Hepatocyte (in vitro differentiated cells): ENCODE data around the gene NTHL1. TPM values are rescaled to one million over a fixed set of nuclear protein-coding genes. Genes with fewer than 3 reads are reported as not detected.

Experiments
- DNase-seq: peaks from one replicate; pipeline ENCODE4 v3.0.0-alpha.2; 2016; ENCODE audit warnings: low spot score
- H2AFZ ChIP-seq: fragments of 200-600 bp; sonication (generic); 2 replicates; pipeline ENCODE4 v1.6.0; 2016; ENCODE audit warnings: antibody characterized with exemption, mild to moderate bottlenecking
- H3K27ac ChIP-seq: fragments of 200-600 bp; sonication (generic); 2 replicates; pipeline ENCODE4 v1.5.1; 2016; ENCODE audit warnings: mild to moderate bottlenecking
- H3K27me3 ChIP-seq: fragments of 200-600 bp; sonication (generic); 2 replicates; pipeline ENCODE4 v1.6.1; 2016
- H3K36me3 ChIP-seq: fragments of 200-600 bp; sonication (generic); replicated peaks from 2 replicates; pipeline ENCODE4 v1.5.1; 2016; ENCODE audit warnings: low read depth; ENCODE audit not compliant: insufficient read depth
- H3K4me1 ChIP-seq: fragments of 200-600 bp; sonication (generic); 2 replicates; pipeline ENCODE4 v1.5.1; 2016; ENCODE audit warnings: mild to moderate bottlenecking, moderate library complexity; ENCODE audit not compliant: insufficient read depth
- H3K4me2 ChIP-seq: fragments of 200-600 bp; sonication (generic); 2 replicates; pipeline ENCODE4 v1.6.0; 2016
- H3K4me3 ChIP-seq: fragments of 200-600 bp; sonication (generic); 2 replicates; pipeline ENCODE4 v1.5.1; 2016; ENCODE audit warnings: mild to moderate bottlenecking
- H3K79me2 ChIP-seq: fragments of 200-600 bp; sonication (generic); 2 replicates; pipeline ENCODE4 v1.6.0; 2017; ENCODE audit warnings: mild to moderate bottlenecking
- H3K9me2 ChIP-seq: fragments of 200-600 bp; sonication (generic); replicated peaks from 2 replicates; pipeline ENCODE4 v1.6.0; 2017; ENCODE audit warnings: mild to moderate bottlenecking; ENCODE audit not compliant: insufficient read depth
- H3K9me3 ChIP-seq: fragments of 200-600 bp; sonication (generic); 2 replicates; pipeline ENCODE4 v1.5.1; 2016; ENCODE audit warnings: low read depth, mild to moderate bottlenecking
- H4K20me1 ChIP-seq: fragments of 200-600 bp; sonication (generic); 2 replicates; pipeline ENCODE4 v1.6.0; 2016; ENCODE audit warnings: mild to moderate bottlenecking; ENCODE audit not compliant: insufficient read depth, poor library complexity, severe bottlenecking
- CTCF ChIP-seq: fragments of 200-600 bp; sonication (generic); IDR thresholded peaks from 2 replicates; pipeline ENCODE4 v1.5.1; 2016; ENCODE audit warnings: antibody characterized with exemption, mild to moderate bottlenecking; ENCODE audit not compliant: poor library complexity
- EZH2 ChIP-seq: fragments of 200-600 bp; sonication (generic); IDR thresholded peaks from 2 replicates; pipeline ENCODE4 v1.6.1; 2016; ENCODE audit warnings: antibody characterized with exemption, mild to moderate bottlenecking, borderline replicate concordance
- EZH2phosphoT487 ChIP-seq: fragments of 200-600 bp; sonication (generic); IDR thresholded peaks from one replicate; pipeline ENCODE4 v1.6.1; 2018; ENCODE audit warnings: antibody characterized with exemption, mild to moderate bottlenecking, low read depth, moderate library complexity; ENCODE audit not compliant: unreplicated experiment, severe bottlenecking
- WGBS: methylation state at CpG from one replicate; pipeline ENCODE4 v1.1.6; 2016; ENCODE audit warnings: low lambda C conversion rate; ENCODE audit errors: missing lambda C conversion rate; 5-methylcytosine and 5-hydroxymethylcytosine counted together
- polyA plus RNA-seq: library from polyadenylated mRNA; unstranded; fragments of >200 nt; fragmentation: Nextera tagmentation; extraction: Ambion mirVana; gene quantifications from 2 replicates; pipeline ENCODE4 v1.2.1, GENCODE V29; 2016
- total RNA-seq: library from RNA; depleted of rRNA; stranded (reverse); fragments of >200 nt; gene quantifications from 2 replicates; pipeline ENCODE4 v1.2.3, GENCODE V29; 2014

NTHL1 gene
- total and polyA plus RNA-seq, 2 experiments from 2014 or later, result 19.6 to 28.5 TPM

GRCh38 chr16:2071454-2072202 is 24.0 kb upstream of the NTHL1 start:
- WGBS, result 93% methylated on average over 34 of the region's 34 CpGs
- no peak overlapping the region for H3K27ac ChIP-seq
- H2AFZ ChIP-seq, result no peak overlapping the region
- H3K4me1 ChIP-seq, result no peaks in the 10 kb centered on the region
- no peaks in the 10 kb centered on the region for H3K36me3 ChIP-seq
- H4K20me1 ChIP-seq, result no peaks in the 10 kb centered on the region
- no peak for TF ChIP-seq CTCF
- TF ChIP-seq EZH2, result no peak
- no peak for TF ChIP-seq EZH2phosphoT487
- H3K9me2 ChIP-seq, result no peaks in the 10 kb centered on the region
- H3K79me2 ChIP-seq, result no peaks in the 10 kb centered on the region
- DNase-seq, result no peak
- no peak overlapping the region for H3K4me3 ChIP-seq
- H3K9me3 ChIP-seq, result no peaks in the 10 kb centered on the region
- no peaks in the 10 kb centered on the region for H3K27me3 ChIP-seq
- H3K4me2 ChIP-seq, result no peak overlapping the region

GRCh38 chr16:2070576-2071453 is 23.2 kb upstream of the NTHL1 start:
- Histone ChIP-seq H3K36me3 (no peaks in the 10 kb centered on the region), H3K4me3 (no peak overlapping the region), H3K4me2 (no peak overlapping the region), H3K9me2 (no peaks in the 10 kb centered on the region), H3K9me3 (no peaks in the 10 kb centered on the region), H3K79me2 (no peaks in the 10 kb centered on the region), H2AFZ (no peak overlapping the region), H3K27ac (no peak overlapping the region), H3K27me3 (no peaks in the 10 kb centered on the region), H3K4me1 (no peaks in the 10 kb centered on the region), H4K20me1 (no peaks in the 10 kb centered on the region)
- WGBS, result 97% methylated on average over 27 of the region's 29 CpGs
- TF ChIP-seq EZH2 (no peak), CTCF (no peak)
- DNase-seq, result no peak

- no peaks in the 10 kb centered on the region for H3K9me3 ChIP-seq
- no peak for DNase-seq
- H3K36me3 ChIP-seq, result no peaks in the 10 kb centered on the region
- no peaks in the 10 kb centered on the region for H3K9me2 ChIP-seq
- H3K4me1 ChIP-seq, result no peaks in the 10 kb centered on the region
- TF ChIP-seq EZH2phosphoT487 (no peak), EZH2 (no peak), CTCF (no peak)
- H3K4me3 ChIP-seq, result no peak overlapping the region
- no peak overlapping the region for H2AFZ ChIP-seq
- no peaks in the 10 kb centered on the region for H3K79me2 ChIP-seq
- no peak overlapping the region for H3K4me2 ChIP-seq
- 99% methylated on average over 11 of the region's 11 CpGs for WGBS
- no peak overlapping the region for H3K27ac ChIP-seq
- H4K20me1 ChIP-seq, result no peaks in the 10 kb centered on the region
- H3K27me3 ChIP-seq, result no peaks in the 10 kb centered on the region
These were observed 18.5 kb upstream of the NTHL1 start for GRCh38 chr16:2066139-2066538.
